CD4-positive, alpha-beta T cell treated with Interferon gamma for 1 hour (primary cell): Measurements from ENCODE around the gene MIF.
"Not testable (repeated sequence)": the region's sequence is repeated elsewhere in the genome, so short reads cannot be mapped to it uniquely, and the experiment has no call there.

Source experiments
- DNase-seq: peaks from one replicate; pipeline ENCODE4 v3.0.0-alpha.2; 2020

Gene MIF

DNA sequence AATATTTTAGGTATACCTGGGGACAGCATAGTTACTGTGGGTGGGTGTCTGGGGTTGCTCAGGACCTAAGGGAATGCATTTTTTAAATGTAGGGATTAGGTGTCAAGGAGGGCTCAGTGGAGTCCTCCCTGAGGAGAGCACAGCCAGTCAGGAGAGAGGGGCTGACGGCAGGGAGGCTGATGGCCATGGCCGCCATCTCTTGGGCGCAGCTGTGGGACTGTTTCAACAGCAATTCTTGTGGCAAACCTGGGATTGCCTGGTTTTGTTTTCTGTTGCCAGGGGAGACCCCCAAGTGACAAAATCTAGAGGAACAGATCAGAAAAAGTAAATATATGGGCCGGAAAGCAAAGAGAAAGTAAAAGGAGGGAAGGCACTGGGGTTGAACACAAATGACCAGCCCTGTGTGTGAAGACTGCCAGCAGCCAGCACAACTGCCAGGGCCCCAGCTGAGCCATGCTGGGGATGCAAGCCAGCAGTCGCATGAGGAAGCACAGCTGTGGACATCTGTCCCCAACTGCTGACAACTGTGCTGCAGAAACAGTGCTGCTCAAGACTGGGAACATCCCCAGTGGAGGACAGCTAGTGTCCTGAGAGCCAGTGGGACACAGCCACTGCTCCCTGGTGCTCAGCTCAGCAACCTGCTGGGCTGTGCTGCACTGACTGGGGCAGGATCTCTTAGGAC, 10.5 kb downstream of the MIF start:
- DNase-seq: no peak

DNA sequence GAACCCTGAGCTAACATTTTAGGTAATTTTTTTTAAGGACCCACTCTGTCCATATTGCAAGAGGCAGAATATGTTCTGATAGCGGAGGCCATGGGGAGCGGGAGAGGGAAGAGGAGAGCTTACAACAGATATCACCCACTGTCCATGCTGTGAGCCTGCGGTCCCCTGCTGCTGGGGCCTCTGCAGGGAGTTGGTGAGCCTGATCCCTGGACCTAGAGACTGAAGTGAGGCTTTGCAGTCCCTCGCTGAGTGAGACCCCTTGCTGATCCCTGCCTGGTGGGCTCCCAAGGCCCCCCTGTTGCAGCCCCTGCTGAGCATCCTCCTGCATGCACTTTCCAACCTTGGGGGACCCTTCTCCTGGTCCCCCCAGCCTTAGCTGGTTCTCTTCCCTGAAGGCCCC, 12.5 kb downstream of the MIF start:
- no peak for DNase-seq

DNA sequence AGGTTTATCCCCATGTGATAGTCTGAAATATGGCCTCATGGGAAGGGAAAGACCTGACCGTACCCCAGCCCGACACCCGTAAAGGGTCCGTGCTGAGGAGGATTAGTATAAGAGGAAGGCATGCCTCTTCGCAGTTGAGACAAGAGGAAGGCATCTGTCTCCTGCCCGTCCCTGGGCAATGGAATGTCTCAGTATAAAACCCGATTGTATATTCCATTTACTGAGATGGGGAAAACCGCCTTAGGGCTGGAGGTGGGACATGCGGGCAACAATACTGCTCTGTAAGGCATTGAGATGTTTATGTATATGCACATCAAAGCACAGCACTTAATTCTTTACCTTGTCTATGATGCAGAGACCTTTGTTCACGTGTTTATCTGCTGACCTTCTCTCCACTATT, 13.2 kb downstream of the MIF start:
- DNase-seq: not testable (repeated sequence)

DNA sequence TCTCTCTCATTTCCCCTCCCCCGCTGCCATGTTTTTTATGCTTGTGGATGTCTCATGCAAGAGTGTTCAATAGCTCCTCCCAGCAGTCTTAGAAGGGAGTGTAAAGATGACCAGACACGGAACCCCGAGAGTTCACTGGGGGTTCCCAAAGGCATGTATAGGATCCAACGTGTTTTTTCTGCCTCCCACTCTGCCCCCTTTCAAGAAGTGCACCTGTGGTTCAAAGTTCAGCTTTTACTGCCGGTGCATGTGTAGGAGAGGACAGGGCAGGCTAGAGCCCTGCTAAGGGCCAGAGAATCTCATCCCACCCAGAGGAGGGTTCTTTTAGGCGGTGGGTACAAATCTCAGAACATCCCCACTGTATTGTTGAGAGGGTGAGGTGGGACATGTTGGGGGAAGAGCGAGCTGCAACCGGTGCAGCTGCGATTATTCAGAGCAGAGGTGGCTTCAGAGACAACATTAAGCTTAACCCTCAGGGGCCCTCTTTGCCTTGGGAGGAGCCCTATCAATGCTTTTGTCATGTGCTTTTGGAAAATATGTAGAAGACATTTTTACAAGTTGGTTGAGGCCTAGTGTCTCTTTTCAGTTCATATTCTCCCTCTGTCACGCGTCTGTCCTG, 14.5 kb downstream of the MIF start:
- DNase-seq: no peak

DNA sequence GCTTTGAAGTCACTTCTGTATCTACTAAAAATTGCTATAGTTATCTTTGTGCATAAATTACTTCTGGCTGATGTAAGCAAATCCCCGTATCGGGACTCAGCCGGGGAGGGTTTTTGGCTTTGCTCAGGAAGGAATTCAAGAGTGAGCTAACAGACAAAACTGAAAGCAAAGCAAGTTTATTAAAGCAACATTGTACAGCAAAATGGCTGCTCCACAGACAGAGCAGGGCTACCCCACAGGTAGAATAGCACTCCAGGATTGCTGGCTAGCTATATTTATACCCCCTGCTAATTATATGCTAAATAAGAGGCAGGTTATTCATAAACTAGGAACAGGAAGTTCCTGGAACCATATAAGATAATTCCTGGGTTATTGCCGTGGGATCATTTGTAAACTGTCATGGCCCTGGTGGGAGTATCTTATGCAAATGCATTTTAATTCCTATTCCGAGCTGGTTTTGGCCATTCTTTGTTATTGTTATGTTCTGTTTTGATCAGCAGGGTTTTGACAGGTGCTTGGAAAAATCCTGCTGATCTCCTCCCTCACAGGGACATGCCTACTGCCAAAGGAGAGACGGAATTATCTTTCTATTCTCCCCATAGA, 15.2 kb downstream of the MIF start:
- no peak for DNase-seq

DNA sequence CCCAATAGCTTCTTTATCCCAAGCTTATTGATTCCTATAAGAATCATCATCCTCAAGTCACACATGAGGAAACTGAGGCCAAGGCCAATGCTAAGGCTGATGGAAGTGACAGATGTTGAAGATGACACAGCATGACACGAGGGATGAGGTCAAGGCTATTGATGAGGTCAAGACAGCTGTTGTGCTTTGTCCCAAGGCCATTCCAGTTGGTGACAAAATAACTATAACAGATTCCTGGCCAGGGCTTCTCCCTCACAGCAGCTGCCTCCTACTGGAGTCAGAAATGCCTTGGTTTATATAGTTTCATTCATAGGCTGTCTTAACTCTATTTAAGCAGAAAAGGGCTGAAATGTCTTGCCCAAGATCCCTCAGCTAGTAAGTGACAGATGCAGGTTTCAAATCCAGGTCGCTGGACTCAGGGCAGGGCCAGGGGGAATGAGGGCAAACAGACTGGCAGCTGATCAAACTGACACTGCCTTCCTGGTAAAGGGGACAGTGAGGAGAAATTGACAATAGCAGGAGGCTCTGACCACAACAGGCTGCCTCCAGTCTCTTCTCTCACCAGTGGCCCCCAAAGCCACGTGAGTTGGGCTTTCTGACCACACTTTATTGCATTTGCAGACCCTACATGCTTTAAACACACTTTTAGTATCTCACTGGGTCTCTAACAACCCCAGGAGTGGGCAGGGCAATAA, 16.5 kb downstream of the MIF start:
- DNase-seq: no peak

DNA sequence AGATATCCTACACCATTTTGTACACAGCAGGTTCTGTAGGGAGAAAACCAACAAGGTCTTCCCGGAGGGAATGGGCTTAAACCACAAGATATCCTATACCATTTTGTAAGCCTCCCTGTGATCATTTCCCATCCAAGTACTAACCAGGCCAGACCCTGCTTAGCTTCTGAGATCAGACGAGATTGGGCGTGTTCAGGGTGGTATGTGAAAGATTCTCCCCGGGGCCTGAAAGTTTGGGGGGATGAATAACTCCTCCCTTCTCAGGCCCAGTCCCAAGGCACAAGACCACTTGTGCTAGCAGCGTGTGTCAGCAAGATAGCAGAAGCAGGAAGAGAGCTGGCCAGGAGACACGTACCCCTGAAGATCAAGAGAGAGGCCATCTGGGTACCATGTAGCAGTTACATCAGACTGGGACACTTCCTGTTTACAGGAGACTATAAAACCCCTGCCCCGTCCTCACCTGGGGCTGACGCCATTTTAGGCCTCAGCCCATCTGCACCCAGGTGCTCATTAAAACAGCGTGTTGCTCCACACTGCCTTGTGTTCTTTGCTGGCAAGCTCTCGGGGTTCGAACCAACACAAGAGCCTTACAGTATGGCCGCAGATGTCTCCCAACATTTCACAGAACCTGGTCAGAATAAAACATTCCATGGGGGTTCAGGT, 17.3 kb downstream of the MIF start:
- no peak for DNase-seq

DNA sequence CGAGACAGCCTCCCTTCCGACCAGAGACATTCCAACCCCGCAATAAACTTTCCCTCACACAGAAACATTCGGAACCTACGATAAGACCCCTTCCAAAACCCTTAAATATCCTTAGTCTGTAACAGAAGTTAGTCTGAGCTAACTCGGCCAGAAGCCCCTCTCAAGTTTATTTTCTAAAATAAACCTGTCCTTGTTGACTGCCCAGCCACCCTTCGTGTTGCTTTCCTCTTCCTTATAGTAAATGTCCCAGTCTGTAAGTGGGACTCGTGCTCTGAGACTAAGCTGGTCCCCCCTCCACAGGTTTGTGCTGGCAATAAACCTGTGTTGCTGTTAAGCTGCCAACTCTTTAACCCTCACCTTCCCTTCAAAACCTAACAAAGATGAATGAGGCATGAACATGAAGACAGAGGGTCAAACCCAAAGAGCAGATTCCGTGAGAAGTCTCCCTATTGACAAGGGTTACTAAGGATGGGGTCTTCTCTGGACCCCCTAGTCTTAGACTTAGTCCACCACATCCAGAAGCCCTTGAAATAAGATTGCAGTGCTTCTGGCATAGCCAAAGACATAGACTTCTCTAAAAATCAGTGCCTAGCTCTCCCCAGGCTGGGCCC, 18.2 kb downstream of the MIF start:
- DNase-seq: no peak

DNA sequence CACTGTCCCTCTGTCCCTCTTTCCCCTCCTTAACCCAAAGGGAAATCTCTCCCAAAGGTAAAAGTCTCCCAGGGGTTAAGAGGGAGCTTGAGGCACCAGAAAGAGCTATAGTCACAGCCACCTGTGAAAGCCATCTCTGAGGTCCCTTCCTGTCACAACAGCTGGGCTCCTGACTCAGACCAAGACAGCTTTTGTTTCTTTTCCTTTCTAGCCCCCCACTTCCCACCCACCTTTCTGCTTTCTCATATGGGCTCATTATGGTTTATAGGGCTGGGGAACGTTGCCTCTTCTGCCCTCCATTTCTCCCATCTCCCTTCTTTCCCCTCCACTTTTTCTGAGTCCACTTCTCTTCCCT, 19.1 kb downstream of the MIF start:
- no peak for DNase-seq

DNA sequence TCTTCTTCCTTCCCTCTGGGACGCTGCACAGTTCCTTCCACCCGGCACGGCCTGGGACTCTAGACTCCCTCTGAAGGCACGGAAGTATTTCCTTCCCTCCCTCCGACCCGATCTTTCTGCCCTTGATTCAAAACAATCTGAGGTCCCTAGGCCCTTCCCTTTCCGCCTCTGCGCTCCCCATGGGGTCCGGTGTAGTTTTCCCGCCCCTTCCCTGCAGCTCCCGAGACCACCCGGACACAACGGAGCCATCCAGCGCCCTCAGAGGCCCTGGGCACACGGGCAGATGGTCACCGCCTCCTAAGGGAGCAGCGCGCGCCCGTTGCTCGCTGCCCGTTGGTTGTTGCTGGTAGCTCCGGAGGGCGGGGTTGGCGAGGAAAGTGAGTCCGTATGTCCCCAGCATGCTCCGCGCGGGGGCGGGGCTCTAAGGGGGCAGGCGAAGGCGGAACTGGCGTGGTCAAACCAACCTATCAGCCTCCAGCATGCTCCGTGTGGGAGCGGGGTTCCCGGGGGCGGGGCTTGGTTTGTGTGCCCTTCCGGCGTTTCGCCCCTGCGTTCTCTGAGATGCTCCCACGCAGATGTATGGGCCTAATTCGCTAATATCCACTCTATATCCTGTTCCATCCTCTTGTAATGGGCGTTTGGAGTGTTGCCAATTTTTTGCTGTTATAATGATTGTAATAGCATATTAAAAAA, 19.6 kb downstream of the MIF start:
- DNase-seq: peak; percentile 99

DNA sequence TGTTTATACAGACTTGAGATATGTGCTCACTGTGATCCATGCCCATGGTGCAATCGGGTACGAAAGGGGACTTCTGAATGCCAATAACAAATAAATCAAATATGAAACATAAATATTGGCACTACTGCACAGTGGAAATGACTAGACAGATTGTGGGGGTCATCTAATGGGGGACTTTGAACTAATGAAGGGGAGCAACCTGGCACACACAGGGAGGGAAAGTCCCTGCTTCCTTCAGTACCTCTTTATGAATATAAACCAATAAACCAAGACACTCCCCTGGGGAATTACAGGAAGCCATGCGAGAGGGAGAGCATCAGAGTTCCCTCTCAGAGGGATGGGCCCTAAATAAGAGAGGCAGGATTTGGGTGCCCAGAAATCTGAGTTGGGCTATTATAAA, 21.1 kb downstream of the MIF start:
- DNase-seq: no peak

DNA sequence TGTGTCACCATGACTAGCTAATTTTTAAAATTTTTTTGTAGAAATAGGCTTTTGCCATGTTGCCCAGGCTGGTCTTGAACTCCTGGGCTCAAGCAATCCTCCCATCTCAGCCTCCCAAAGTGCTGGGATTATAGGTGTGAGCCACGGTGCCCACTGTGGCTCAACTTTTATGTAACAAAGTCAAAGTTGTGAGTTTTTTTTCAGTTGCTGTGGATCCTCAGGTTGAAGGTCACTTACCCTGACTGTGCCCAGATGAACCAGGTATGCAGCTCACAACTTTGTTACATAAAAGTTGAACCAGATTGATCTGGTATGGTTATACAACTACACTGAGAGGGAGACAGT, 26.1 kb downstream of the MIF start:
- not testable (repeated sequence) for DNase-seq

DNA sequence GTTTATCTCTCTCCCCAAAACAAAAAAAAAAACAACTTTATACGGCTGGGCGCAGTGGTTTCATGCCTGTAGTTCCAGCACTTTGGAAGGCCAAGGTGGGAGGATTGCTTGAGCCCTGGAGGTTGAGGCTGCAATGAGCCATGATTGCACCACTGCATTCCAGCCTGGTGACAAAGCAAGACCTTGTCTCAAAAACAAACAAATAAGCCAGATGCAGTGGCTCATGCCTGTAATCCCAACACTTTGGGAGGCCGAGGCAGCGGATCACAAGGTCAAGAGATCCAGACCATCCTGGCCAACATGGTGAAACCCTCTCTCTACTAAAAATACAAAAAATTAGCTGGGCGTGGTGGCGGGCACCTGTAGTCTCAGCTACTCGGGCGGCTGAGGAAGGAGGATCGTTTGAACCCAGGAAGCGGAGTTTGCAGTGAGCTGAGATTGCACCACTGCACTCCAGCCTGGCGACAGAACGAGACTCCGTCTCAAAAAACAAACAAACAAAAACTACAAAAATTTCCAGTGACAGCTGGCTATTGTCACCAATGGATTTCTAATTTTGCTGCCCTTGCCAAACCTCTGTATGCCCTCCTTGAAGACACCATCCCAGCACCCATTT, 27.5 kb downstream of the MIF start:
- not testable (repeated sequence) for DNase-seq

DNA sequence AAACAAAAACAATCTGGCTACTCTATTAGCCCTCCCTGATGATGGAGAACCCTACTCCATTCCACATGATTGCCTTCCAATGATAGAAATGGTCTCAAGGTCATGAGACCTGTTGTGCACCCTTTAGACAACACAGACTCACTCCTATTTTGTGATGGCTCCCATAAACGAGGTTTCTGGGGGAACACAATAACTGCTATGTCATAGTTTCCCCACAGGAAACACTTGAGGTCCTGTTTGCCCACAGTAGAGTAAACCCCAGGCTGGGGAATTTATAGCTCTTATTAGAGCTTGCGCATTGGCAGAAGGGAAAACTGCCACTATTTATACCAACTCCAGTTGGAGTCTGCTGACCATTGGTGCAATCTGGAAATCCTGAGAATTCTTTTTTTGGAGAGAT, 28.7 kb downstream of the MIF start:
- no peak for DNase-seq

DNA sequence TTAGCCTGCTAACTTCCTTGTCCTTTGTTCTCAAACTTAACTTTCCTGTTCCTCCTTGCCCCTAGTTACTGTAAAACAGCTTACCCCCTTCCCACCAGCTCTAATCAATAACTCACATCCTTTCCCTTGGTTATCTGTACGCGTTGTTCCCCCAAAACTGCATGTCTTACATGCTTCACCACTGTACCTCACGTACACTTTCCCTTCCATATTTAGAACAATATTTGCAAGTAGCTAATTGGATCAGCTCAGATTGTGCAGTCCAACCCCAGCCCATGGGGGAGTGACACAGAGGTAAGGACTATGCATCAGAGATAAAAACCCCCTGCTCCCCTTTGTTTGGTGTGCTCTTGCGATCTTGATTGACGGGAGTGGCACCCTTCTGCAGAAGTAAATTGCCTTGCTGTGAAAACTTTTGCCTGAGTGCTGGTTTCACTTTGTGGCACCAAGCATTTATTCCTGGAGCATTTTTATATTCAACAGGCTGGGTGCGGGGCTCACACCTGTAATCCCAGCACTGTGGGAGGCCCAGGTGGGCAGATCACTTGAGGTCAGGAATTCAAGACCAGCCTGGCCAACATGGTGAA, 30.9 kb downstream of the MIF start:
- no peak for DNase-seq

DNA sequence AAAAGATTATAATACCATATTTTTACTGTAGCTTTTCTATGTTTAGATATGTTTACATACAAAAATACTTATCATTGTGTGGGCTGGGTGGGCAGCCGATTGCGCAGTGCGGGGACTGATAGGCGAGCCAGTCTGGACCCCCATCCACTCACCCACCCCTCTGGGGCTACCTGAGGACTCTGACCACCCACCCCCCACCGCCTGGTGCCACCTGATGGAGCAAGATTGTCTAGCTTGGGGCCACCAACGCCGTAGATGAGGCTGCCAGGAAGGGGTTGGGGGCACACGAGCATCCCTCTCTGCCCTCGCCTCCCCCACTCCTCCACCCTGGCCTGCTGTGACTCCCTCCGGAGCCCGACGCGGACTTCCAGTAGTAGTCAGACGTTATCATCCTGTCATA, 32.4 kb downstream of the MIF start:
- no peak for DNase-seq

DNA sequence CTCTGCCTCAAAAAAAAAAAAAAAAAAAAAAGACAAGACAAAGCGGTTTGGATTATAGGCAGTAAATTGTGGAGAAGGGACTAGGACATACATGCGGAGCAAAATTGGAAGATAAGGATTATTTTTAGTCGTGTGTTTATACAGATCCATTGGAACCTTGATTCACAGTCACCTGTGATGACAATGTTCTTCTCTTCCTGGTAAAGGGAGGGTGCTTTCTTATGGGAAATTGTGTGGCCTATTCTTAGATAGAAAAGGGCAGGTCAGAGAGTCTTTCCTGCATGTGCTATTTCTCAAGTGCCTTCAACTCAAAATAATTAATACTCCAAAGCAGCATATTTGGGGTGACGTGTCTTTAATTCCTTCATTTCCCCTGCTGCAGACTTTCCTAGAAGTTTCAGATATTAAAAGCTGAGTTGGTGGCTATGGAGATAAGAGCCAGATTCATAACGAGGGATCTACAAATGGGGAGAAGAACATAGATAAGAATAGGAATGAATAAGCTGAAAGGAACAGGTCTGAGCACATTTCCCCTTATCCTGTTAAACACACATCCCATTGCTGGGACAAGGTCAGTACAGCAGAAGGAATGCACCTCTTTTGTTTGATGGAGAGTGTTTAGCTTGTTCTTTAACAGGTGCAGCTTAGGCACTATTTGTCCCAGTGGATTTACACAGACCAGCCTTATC, 44.3 kb downstream of the MIF start:
- no peak for DNase-seq

DNA sequence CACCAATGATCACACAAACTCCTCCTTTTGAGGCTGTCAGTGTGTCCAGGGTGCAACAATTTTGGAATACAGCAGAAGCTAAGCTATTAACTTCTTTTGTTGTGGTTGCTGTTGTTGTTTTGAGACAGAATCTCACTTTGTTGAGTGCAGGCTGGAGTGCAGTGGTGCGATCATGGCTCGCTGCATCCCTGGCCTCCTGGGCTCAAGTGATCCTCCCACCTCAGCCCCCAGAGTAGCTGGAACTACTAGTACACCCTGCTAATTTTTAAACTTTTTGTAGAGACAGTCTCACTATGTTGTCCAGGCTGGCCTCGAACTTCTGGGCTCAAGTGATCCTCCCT, 44.8 kb downstream of the MIF start:
- no peak for DNase-seq

DNA sequence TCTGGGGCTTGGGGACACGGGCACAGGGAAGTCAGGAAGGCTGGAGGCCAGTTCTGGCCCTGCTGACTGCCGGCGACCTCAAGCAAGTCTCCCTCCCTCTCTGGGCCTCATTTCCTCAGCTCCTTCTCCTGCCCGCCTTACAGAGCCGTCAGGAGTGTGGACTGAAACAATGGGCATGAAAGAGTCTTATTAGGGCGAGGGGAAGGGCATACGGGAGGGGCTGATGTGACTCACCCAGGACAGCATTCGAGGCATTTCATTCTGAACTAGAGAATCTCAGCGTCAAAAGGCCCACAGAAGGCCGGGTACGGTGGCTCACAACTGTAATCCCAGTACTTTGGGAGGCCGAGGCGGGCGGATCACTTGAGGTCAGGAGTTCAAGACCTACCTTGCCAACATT, 46.0 kb downstream of the MIF start:
- DNase-seq: not testable (repeated sequence)
